ENCODE results near the gene STMN1.

DNA sequence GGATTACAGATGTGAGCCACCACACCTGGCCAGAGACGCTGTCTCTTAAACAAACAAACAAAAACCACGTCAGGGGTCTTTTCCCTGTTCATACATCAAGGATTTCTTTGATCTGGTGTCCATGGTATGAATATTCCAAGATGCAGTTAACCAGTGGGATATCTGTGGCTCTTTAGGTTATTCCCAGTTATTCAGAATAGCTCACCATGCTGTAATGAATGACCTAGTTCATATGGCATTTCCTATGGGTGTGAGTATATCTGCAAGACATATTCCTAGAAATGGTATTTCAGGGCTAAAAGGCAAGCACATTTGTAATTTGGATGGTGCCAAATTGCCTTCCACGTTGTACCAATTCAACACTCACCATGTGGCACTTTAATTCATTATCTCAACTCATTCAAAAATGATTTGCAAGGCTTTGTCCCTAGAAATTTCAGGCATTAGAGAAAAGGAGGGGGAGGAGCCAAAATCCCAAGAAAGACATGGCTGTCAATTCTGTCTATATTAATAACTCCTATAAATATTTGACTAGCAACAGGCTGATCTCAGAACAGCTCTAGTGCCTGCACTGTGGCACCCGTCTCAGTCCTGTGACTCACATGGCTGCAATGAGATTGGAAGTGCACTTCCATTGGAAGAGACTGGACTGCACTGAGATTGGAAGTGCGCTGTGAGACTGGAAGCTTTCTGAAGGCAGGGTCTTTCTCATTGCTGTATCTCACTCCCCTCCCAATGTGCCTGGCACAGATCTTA is 6.0 kb upstream of the STMN1 start:
- TF ChIP-seq, protein P1, sequence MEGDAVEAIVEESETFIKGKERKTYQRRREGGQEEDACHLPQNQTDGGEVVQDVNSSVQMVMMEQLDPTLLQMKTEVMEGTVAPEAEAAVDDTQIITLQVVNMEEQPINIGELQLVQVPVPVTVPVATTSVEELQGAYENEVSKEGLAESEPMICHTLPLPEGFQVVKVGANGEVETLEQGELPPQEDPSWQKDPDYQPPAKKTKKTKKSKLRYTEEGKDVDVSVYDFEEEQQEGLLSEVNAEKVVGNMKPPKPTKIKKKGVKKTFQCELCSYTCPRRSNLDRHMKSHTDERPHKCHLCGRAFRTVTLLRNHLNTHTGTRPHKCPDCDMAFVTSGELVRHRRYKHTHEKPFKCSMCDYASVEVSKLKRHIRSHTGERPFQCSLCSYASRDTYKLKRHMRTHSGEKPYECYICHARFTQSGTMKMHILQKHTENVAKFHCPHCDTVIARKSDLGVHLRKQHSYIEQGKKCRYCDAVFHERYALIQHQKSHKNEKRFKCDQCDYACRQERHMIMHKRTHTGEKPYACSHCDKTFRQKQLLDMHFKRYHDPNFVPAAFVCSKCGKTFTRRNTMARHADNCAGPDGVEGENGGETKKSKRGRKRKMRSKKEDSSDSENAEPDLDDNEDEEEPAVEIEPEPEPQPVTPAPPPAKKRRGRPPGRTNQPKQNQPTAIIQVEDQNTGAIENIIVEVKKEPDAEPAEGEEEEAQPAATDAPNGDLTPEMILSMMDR (IDR thresholded peaks at IDR 0.05): no peak
- no peak for TF ChIP-seq NR3C1 (IDR thresholded peaks at IDR 0.05)
- no peak for TF ChIP-seq JUN (IDR thresholded peaks at IDR 0.05)
- TF ChIP-seq EHMT2 (IDR thresholded peaks at IDR 0.05; ENCODE audit: low read depth): no peak
- no peak for TF ChIP-seq ZFP36 (IDR thresholded peaks at IDR 0.05; ENCODE audit: borderline replicate concordance, partially characterized antibody)

Measured in A549 (cell line).